Measurements from ENCODE around the gene NR4A2. TPM values are rescaled to one million over a fixed set of nuclear protein-coding genes. Genes with fewer than 3 reads are reported as not detected.

NR4A2 gene
- total RNA-seq, 2 experiments from 2014 or later: 290 to 319 TPM

- peak; percentile 74 for ATAC-seq (ENCODE audit: poor library complexity)
- POLR2A ChIA-PET: interaction anchor here (1.0 to 7.1 kb wide), 12 partner anchors 10 to 1535 kb away, joined by 3 to 143 read pairs (median 5); partner anchors contain the start of genes ACVR1, GPD2 and NR4A2
- TF ChIP-seq CTCF (IDR thresholded peaks at IDR 0.05): no peak
- no peaks in the 10 kb centered on the region for H3K27me3 Mint-ChIP-seq
- peaks cover 11% of the 10 kb centered on the region for H3K36me3 Mint-ChIP-seq (ENCODE audit: low read depth)
- Histone ChIP-seq H3K4me1 (ENCODE audit: insufficient read depth, low read length) (peaks cover 9% of the 10 kb centered on the region), H3K36me3 (ENCODE audit: insufficient read depth, low read length) (no peaks in the 10 kb centered on the region), H3K27ac (ENCODE audit: low read depth in 1 of 2, low read length in 2 of 2) (peak overlapping the region; percentile 99), H3K4me3 (ENCODE audit: low read length) (peak overlapping the region; percentile 87), H3K9me3 (ENCODE audit: control insufficient read depth in 1 of 2, insufficient read depth in 1 of 2, low read length in 2 of 2) (no peaks in the 10 kb centered on the region), H3K27me3 (ENCODE audit: control insufficient read depth in 1 of 2, insufficient read depth in 2 of 2, low read length in 2 of 2) (no peaks in the 10 kb centered on the region)
- H3K9me3 Mint-ChIP-seq: no peaks in the 10 kb centered on the region
- H3K4me1 Mint-ChIP-seq (ENCODE audit: low read depth): peaks cover 49% of the 10 kb centered on the region
- CTCF ChIA-PET: interaction anchor here (0.7 to 1.6 kb wide), 2 partner anchors 126 to 247 kb away, joined by 3 to 6 read pairs; no protein-coding TSS in a partner anchor
- intact Hi-C loops (cut with DNase I, micrococcal nuclease): loop anchor here (1.0 to 10.0 kb wide), 3 partner anchors 8 to 963 kb away; no protein-coding TSS in a partner anchor
- DNase-seq: peak; percentile 72 to 95 (median 81)
- peak overlapping the region; percentile 98 for H3K27ac Mint-ChIP-seq
- H3K4me3 Mint-ChIP-seq: peak overlapping the region; percentile 99
Observed at GRCh38 chr2:156341452-156342253, 9.1 kb upstream of the NR4A2 start.

- Histone ChIP-seq H3K4me1 (ENCODE audit: insufficient read depth, low read length) (peaks cover 9% of the 10 kb centered on the region), H3K9me3 (ENCODE audit: control insufficient read depth in 1 of 2, insufficient read depth in 1 of 2, low read length in 2 of 2) (no peaks in the 10 kb centered on the region), H3K27me3 (ENCODE audit: control insufficient read depth in 1 of 2, insufficient read depth in 2 of 2, low read length in 2 of 2) (no peaks in the 10 kb centered on the region), H3K4me3 (ENCODE audit: low read length) (peak overlapping the region; percentile 87), H3K36me3 (ENCODE audit: insufficient read depth, low read length) (no peaks in the 10 kb centered on the region), H3K27ac (ENCODE audit: low read depth in 1 of 2, low read length in 2 of 2) (peak overlapping the region; percentile 99)
- H3K27ac Mint-ChIP-seq: peak overlapping the region; percentile 98
- peaks cover 49% of the 10 kb centered on the region for H3K4me1 Mint-ChIP-seq (ENCODE audit: low read depth)
- H3K27me3 Mint-ChIP-seq: no peaks in the 10 kb centered on the region
- TF ChIP-seq CTCF (IDR thresholded peaks at IDR 0.05): no peak
- ChIA-PET CTCF (interaction anchor here (0.7 to 1.6 kb wide), 2 partner anchors 127 to 248 kb away, joined by 3 to 6 read pairs; no protein-coding TSS in a partner anchor), POLR2A (interaction anchor here (1.1 to 7.1 kb wide), 6 partner anchors 10 to 96 kb away, joined by 3 to 143 read pairs (median 27); partner anchors contain the start of genes GPD2 and NR4A2)
- DNase-seq (peak in 8 of 14 experiments; percentile 25 to 73 (median 40)), ATAC-seq (ENCODE audit: poor library complexity) (peak; percentile 16)
- no peaks in the 10 kb centered on the region for H3K9me3 Mint-ChIP-seq
- peak overlapping the region; percentile 99 for H3K4me3 Mint-ChIP-seq
- intact Hi-C loops (cut with DNase I, micrococcal nuclease): loop anchor here (1.0 to 10.0 kb wide), 3 partner anchors 8 to 964 kb away; no protein-coding TSS in a partner anchor
- H3K36me3 Mint-ChIP-seq (ENCODE audit: low read depth): peaks cover 11% of the 10 kb centered on the region
Observed at GRCh38 chr2:156340804-156341451, 8.4 kb upstream of the NR4A2 start.

- peak in 3 of 14 experiments; percentile 23 to 49 (median 31) for DNase-seq
- POLR2A ChIA-PET: interaction anchor here (1.1 to 7.1 kb wide), 6 partner anchors 9 to 96 kb away, joined by 3 to 143 read pairs (median 27); partner anchors contain the start of genes GPD2 and NR4A2
Observed at GRCh38 chr2:156340377-156340776, 7.9 kb upstream of the NR4A2 start.

More at GRCh38 chr2:156340377-156340776, 7.9 kb upstream of the NR4A2 start:
- H3K4me1 Mint-ChIP-seq (ENCODE audit: low read depth): peaks cover 54% of the 10 kb centered on the region
- H3K27me3 ChIP-seq (ENCODE audit: control insufficient read depth in 1 of 2, insufficient read depth in 2 of 2, low read length in 2 of 2): no peaks in the 10 kb centered on the region
- peak overlapping the region; percentile 99 for H3K4me3 Mint-ChIP-seq
- no peak for ATAC-seq (ENCODE audit: poor library complexity)
- peaks cover 10% of the 10 kb centered on the region for H3K4me1 ChIP-seq (ENCODE audit: insufficient read depth, low read length)
- H3K27ac Mint-ChIP-seq: peak overlapping the region; percentile 98
- no peaks in the 10 kb centered on the region for H3K9me3 Mint-ChIP-seq
- peaks cover 15% of the 10 kb centered on the region for H3K36me3 Mint-ChIP-seq (ENCODE audit: low read depth)
- H3K4me3 ChIP-seq (ENCODE audit: low read length): no peak overlapping the region
- no peak for TF ChIP-seq CTCF (IDR thresholded peaks at IDR 0.05)
- H3K27me3 Mint-ChIP-seq: no peaks in the 10 kb centered on the region
- CTCF ChIA-PET: interaction anchor here (1.6 kb wide), 1 partner anchor 248 kb away, joined by 6 read pairs; no protein-coding TSS in a partner anchor
- no peak overlapping the region for H3K27ac ChIP-seq (ENCODE audit: low read depth in 1 of 2, low read length in 2 of 2)
- H3K36me3 ChIP-seq (ENCODE audit: insufficient read depth, low read length): no peaks in the 10 kb centered on the region
- H3K9me3 ChIP-seq (ENCODE audit: control insufficient read depth in 1 of 2, insufficient read depth in 1 of 2, low read length in 2 of 2): no peaks in the 10 kb centered on the region
- intact Hi-C loops (cut with DNase I, micrococcal nuclease): loop anchor here in 1 of 2 experiments (10.0 kb wide), 1 partner anchor 964 kb away; no protein-coding TSS in a partner anchor
